ENCODE data around the gene TAF6. TPM values are rescaled to one million over a fixed set of nuclear protein-coding genes. Genes with fewer than 3 reads are reported as not detected.

Gene TAF6
- total and polyA plus RNA-seq, 9 of the 15 experiments (the other 6 are each of a cell fraction or from before 2014, with no cell fraction given): 0.78 to 78.7 (median 21.3) TPM

DNA sequence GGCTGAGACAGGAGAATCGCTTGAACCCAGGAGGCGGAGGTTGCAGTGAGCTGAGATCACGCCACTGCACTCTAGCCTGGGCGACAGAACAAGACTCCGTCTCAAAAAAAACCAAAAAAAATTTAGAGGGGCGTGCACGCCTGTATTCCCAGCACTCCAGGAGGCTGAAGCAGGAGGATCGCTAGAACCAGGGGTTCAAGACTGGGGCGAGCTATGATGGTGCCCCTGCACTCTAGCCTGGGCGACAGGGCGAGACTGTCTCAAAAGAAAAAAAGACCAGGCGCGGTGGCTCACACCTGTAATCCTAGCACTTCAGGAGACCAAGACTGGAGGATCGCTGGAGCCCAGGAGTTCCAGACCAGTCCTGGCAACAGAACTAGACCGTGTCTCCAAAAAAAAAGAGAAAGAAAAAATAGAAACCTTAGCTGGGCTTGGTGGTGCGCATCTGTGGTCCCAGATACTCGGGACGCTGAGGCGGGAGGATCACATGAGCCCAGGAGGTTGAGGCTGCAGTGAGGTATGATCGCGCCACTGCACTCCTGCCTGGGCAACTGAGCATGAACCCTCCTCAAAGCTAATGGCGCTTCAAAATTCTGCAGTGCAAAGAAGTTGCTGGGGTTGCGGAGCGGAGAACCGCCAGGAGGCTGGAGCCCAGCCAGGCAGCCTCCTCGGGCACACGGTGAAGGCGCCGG, 7.2 kb upstream of the TAF6 start (continued):
- TF ChIP-seq, protein P1, sequence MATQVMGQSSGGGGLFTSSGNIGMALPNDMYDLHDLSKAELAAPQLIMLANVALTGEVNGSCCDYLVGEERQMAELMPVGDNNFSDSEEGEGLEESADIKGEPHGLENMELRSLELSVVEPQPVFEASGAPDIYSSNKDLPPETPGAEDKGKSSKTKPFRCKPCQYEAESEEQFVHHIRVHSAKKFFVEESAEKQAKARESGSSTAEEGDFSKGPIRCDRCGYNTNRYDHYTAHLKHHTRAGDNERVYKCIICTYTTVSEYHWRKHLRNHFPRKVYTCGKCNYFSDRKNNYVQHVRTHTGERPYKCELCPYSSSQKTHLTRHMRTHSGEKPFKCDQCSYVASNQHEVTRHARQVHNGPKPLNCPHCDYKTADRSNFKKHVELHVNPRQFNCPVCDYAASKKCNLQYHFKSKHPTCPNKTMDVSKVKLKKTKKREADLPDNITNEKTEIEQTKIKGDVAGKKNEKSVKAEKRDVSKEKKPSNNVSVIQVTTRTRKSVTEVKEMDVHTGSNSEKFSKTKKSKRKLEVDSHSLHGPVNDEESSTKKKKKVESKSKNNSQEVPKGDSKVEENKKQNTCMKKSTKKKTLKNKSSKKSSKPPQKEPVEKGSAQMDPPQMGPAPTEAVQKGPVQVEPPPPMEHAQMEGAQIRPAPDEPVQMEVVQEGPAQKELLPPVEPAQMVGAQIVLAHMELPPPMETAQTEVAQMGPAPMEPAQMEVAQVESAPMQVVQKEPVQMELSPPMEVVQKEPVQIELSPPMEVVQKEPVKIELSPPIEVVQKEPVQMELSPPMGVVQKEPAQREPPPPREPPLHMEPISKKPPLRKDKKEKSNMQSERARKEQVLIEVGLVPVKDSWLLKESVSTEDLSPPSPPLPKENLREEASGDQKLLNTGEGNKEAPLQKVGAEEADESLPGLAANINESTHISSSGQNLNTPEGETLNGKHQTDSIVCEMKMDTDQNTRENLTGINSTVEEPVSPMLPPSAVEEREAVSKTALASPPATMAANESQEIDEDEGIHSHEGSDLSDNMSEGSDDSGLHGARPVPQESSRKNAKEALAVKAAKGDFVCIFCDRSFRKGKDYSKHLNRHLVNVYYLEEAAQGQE (IDR thresholded peaks at IDR 0.05; ENCODE audit: borderline replicate concordance): no peak
- TF ChIP-seq, protein P1 (CRISPR knock-in tag; IDR thresholded peaks at IDR 0.05; ENCODE audit: low read depth): no peak
- TF ChIP-seq MTA3 (IDR thresholded peaks at IDR 0.05; ENCODE audit: borderline replicate concordance): no peak; the same call in 1 of the 2 replicates
- TF ChIP-seq, protein P2, sequence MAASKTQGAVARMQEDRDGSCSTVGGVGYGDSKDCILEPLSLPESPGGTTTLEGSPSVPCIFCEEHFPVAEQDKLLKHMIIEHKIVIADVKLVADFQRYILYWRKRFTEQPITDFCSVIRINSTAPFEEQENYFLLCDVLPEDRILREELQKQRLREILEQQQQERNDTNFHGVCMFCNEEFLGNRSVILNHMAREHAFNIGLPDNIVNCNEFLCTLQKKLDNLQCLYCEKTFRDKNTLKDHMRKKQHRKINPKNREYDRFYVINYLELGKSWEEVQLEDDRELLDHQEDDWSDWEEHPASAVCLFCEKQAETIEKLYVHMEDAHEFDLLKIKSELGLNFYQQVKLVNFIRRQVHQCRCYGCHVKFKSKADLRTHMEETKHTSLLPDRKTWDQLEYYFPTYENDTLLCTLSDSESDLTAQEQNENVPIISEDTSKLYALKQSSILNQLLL (CRISPR knock-in tag; IDR thresholded peaks at IDR 0.05; ENCODE audit: borderline replicate concordance): no peak
- TF ChIP-seq, protein P3, sequence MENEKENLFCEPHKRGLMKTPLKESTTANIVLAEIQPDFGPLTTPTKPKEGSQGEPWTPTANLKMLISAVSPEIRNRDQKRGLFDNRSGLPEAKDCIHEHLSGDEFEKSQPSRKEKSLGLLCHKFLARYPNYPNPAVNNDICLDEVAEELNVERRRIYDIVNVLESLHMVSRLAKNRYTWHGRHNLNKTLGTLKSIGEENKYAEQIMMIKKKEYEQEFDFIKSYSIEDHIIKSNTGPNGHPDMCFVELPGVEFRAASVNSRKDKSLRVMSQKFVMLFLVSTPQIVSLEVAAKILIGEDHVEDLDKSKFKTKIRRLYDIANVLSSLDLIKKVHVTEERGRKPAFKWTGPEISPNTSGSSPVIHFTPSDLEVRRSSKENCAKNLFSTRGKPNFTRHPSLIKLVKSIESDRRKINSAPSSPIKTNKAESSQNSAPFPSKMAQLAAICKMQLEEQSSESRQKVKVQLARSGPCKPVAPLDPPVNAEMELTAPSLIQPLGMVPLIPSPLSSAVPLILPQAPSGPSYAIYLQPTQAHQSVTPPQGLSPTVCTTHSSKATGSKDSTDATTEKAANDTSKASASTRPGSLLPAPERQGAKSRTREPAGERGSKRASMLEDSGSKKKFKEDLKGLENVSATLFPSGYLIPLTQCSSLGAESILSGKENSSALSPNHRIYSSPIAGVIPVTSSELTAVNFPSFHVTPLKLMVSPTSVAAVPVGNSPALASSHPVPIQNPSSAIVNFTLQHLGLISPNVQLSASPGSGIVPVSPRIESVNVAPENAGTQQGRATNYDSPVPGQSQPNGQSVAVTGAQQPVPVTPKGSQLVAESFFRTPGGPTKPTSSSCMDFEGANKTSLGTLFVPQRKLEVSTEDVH (IDR thresholded peaks at IDR 0.05; ENCODE audit: low read depth, partially characterized antibody): no peak
- TF ChIP-seq, protein P4, sequence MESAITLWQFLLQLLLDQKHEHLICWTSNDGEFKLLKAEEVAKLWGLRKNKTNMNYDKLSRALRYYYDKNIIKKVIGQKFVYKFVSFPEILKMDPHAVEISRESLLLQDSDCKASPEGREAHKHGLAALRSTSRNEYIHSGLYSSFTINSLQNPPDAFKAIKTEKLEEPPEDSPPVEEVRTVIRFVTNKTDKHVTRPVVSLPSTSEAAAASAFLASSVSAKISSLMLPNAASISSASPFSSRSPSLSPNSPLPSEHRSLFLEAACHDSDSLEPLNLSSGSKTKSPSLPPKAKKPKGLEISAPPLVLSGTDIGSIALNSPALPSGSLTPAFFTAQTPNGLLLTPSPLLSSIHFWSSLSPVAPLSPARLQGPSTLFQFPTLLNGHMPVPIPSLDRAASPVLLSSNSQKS (CRISPR knock-in tag; IDR thresholded peaks at IDR 0.05): no peak; the same call in 1 of the 2 replicates
- no peak for TF ChIP-seq NFE2L1 (tag; IDR thresholded peaks at IDR 0.05; ENCODE audit: borderline replicate concordance, low read depth)
- TF ChIP-seq CHD2 (IDR thresholded peaks at IDR 0.05; ENCODE audit: low read depth, low read length): peak; percentile 66
- TF ChIP-seq, protein P5, sequence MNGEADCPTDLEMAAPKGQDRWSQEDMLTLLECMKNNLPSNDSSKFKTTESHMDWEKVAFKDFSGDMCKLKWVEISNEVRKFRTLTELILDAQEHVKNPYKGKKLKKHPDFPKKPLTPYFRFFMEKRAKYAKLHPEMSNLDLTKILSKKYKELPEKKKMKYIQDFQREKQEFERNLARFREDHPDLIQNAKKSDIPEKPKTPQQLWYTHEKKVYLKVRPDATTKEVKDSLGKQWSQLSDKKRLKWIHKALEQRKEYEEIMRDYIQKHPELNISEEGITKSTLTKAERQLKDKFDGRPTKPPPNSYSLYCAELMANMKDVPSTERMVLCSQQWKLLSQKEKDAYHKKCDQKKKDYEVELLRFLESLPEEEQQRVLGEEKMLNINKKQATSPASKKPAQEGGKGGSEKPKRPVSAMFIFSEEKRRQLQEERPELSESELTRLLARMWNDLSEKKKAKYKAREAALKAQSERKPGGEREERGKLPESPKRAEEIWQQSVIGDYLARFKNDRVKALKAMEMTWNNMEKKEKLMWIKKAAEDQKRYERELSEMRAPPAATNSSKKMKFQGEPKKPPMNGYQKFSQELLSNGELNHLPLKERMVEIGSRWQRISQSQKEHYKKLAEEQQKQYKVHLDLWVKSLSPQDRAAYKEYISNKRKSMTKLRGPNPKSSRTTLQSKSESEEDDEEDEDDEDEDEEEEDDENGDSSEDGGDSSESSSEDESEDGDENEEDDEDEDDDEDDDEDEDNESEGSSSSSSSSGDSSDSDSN (IDR thresholded peaks at IDR 0.05; ENCODE audit: borderline replicate concordance in 1 of 2, low read depth in 2 of 2, low read length in 2 of 2): peak in 1 of 2 experiments; percentile 68; a peak in 1 of 4 replicates
- no peak for TF ChIP-seq KLF6 (CRISPR knock-in tag; IDR thresholded peaks at IDR 0.05; ENCODE audit: borderline replicate concordance)

Measured in K562 (cell line).